ENCODE results near the gene TTLL11.

GRCh38 chr9:121983736-121984135, 109.4 kb downstream of the TTLL11 start:
- no peak for TF ChIP-seq CTCF (conservative IDR thresholded peaks at IDR 0.05)
- no peak for TF ChIP-seq ZFX (IDR thresholded peaks at IDR 0.05)

All from C4-2B (cell line).